ENCODE measurements around the gene PLEKHA1. TPM values are rescaled to one million over a fixed set of nuclear protein-coding genes. Genes with fewer than 3 reads are reported as not detected.

Gene PLEKHA1
- total and polyA plus RNA-seq, 2 of the 13 experiments (the other 11 are each of a cell fraction or from before 2014, with no cell fraction given), result 32.2 to 53.3 TPM

DNA sequence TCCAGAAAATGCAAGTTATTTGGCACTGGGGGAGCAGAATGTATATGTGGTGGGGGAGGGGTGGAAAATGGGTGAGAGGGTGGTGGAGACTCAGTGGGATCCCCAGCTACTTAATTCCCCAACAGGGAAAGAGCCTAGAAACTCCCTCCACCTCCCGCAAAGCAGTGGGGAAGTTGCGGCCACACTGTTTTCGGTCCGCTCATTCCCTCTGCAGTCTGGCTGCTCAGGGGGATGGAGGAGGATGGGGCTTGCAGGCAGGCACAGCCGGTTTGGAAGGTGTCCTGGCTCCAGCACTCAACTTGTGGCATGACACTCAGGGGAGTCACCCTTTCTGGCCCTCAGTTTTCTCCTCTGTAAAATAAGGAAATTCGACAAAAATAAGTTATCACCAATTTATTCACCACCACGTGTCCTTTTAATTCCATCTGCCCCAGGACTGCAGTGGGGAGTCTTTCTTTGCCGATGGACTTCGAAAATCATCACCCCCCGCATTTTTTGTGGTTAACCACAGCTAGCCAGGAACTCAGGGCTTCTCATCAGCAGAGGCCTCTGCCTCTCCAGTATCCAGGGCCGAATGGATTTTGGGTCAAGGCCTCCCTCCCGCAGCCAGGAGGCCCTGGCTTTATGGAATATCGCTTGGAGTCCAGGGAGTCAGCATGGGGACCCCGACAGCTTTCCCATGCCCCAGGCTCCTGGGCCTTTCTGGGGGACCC is 85.2 kb downstream of the PLEKHA1 start (continued):
- TF ChIP-seq, protein P1, sequence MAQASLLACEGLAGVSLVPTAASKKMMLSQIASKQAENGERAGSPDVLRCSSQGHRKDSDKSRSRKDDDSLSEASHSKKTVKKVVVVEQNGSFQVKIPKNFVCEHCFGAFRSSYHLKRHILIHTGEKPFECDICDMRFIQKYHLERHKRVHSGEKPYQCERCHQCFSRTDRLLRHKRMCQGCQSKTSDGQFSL (CRISPR knock-in tag; IDR thresholded peaks at IDR 0.05), result no peak
- TF ChIP-seq ZNF335 (CRISPR knock-in tag; IDR thresholded peaks at IDR 0.05) (no peak), ZNF251 (CRISPR knock-in tag; IDR thresholded peaks at IDR 0.05) (no peak), ZSCAN20 (CRISPR knock-in tag; IDR thresholded peaks at IDR 0.05; ENCODE audit: borderline replicate concordance) (no peak), NAIF1 (CRISPR knock-in tag; IDR thresholded peaks at IDR 0.05; ENCODE audit: borderline replicate concordance) (no peak), ISX (CRISPR knock-in tag; conservative IDR thresholded peaks at IDR 0.05) (no peak), PHF20 (CRISPR knock-in tag; IDR thresholded peaks at IDR 0.05) (no peak), CBFB (CRISPR knock-in tag; IDR thresholded peaks at IDR 0.05) (no peak)

DNA sequence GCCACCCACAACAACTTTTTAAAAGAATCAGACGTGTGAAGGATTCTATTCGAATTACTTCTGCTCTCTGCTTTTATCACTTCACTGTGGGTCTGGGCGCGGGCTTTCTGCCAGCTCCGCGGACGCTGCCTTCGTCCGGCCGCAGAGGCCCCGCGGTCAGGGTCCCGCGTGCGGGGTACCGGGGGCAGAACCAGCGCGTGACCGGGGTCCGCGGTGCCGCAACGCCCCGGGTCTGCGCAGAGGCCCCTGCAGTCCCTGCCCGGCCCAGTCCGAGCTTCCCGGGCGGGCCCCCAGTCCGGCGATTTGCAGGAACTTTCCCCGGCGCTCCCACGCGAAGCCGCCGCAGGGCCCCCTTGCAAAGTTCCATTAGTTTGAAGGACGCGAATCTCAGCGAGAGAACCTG is 86.4 kb downstream of the PLEKHA1 start:
- WGBS (ENCODE audit: low lambda C conversion rate), result 34% methylated on average over 6 of the region's 40 CpGs
- Histone ChIP-seq H3K9me3 (ENCODE audit: low read length) (no peaks in the 10 kb centered on the region), H3K4me1 (ENCODE audit: insufficient read depth, low read length) (peaks cover 12% of the 10 kb centered on the region; the same call in 1 of the 2 replicates), H3K79me2 (ENCODE audit: insufficient read depth, low read length) (no peaks in the 10 kb centered on the region), H3K4me3 (replicated peaks in 1 of 3; ENCODE audit: insufficient read depth in 1 of 3, low read depth in 2 of 3, low read length in 3 of 3) (peak overlapping the region in 2 of 3 experiments; percentile 16 to 59; a peak in 1 of 6 replicates), H3K4me2 (ENCODE audit: low read depth, low read length) (peak overlapping the region; percentile 55), H3K27me3 (ENCODE audit: control insufficient read depth in 1 of 2, insufficient read depth in 2 of 2, low read length in 2 of 2) (peaks cover 8 to 83% of the 10 kb centered on the region in 2 experiments), H3K27ac (ENCODE audit: extremely low read length, insufficient read depth, low read length) (no peak overlapping the region), H3K9ac (ENCODE audit: insufficient read depth, low read depth, low read length) (no peak overlapping the region), H4K20me1 (ENCODE audit: insufficient read depth, low read length) (no peaks in the 10 kb centered on the region), H2AFZ (ENCODE audit: low read length) (no peak overlapping the region), H3K36me3 (replicated peaks in 1 of 2; ENCODE audit: control insufficient read depth in 1 of 2, insufficient read depth in 2 of 2, low read length in 2 of 2) (no peaks in the 10 kb centered on the region)
- DNase-seq (ENCODE audit: low spot score) (no peak), ATAC-seq (no peak), FAIRE-seq (no peak)
- TF ChIP-seq TAF1 (CRISPR knock-in tag; IDR thresholded peaks at IDR 0.05), result no peak
- TF ChIP-seq, protein P2, sequence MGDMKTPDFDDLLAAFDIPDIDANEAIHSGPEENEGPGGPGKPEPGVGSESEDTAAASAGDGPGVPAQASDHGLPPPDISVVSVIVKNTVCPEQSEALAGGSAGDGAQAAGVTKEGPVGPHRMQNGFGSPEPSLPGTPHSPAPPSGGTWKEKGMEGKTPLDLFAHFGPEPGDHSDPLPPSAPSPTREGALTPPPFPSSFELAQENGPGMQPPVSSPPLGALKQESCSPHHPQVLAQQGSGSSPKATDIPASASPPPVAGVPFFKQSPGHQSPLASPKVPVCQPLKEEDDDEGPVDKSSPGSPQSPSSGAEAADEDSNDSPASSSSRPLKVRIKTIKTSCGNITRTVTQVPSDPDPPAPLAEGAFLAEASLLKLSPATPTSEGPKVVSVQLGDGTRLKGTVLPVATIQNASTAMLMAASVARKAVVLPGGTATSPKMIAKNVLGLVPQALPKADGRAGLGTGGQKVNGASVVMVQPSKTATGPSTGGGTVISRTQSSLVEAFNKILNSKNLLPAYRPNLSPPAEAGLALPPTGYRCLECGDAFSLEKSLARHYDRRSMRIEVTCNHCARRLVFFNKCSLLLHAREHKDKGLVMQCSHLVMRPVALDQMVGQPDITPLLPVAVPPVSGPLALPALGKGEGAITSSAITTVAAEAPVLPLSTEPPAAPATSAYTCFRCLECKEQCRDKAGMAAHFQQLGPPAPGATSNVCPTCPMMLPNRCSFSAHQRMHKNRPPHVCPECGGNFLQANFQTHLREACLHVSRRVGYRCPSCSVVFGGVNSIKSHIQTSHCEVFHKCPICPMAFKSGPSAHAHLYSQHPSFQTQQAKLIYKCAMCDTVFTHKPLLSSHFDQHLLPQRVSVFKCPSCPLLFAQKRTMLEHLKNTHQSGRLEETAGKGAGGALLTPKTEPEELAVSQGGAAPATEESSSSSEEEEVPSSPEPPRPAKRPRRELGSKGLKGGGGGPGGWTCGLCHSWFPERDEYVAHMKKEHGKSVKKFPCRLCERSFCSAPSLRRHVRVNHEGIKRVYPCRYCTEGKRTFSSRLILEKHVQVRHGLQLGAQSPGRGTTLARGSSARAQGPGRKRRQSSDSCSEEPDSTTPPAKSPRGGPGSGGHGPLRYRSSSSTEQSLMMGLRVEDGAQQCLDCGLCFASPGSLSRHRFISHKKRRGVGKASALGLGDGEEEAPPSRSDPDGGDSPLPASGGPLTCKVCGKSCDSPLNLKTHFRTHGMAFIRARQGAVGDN (CRISPR knock-in tag; IDR thresholded peaks at IDR 0.05), result 0 out of 2 replicates have a peak, but pooled peaks have one; percentile 13
- no peak for TF ChIP-seq ZNF766 (CRISPR knock-in tag; IDR thresholded peaks at IDR 0.05; ENCODE audit: borderline replicate concordance)
- intact Hi-C loops (cut with micrococcal nuclease; ENCODE audit: unreplicated experiment) (no loop called here), in situ Hi-C loops (cut with HindIII; ENCODE audit: extremely low pct_ligation_motif_present, low pct_unique_long_range_greater_than_20kb) (no loop called here)
- ChIA-PET CTCF (ENCODE audit: low intra/inter-chr PET ratio, low total read pairs) (no interaction called here), POLR2A (no interaction called here)
- BruUV-seq (replicated peaks), result no TSS peak
